Gastrocnemius medialis (tissue), 4 donors: Measurements from ENCODE around the gene VGLL4.
"Not testable (repeated sequence)": the region's sequence is repeated elsewhere in the genome, so short reads cannot be mapped to it uniquely, and the experiment has no call there.

Experiments
- POLR2A ChIP-seq, 2 donors: fragments of 450-650 bp; IDR thresholded peaks; one replicate each; pipeline ENCODE4 v1.6.1; 2017; ENCODE audit warnings: antibody characterized with exemption in 2 of 2, mild to moderate bottlenecking in 2 of 2, moderate library complexity in 2 of 2
- TF ChIP-seq, protein P1 (sequence below), 5 experiments: fragments of 450-650 bp in 3 of 5; fragments of 200-600 bp in 2 of 5; sonication (generic) in 2 of 5; IDR thresholded peaks in 4 of 5; conservative IDR thresholded peaks in 1 of 5; 1 replicate in 4 of 5; 2 replicates in 1 of 5; pipeline ENCODE4 v1.5.1; 2016 to 2019; ENCODE audit warnings: antibody characterized with exemption in 5 of 5, mild to moderate bottlenecking in 3 of 5, moderate library complexity in 3 of 5

GRCh38 chr3:11572660-11573059 lies 71.1 kb downstream of the VGLL4 start:
- TF ChIP-seq, protein P1, sequence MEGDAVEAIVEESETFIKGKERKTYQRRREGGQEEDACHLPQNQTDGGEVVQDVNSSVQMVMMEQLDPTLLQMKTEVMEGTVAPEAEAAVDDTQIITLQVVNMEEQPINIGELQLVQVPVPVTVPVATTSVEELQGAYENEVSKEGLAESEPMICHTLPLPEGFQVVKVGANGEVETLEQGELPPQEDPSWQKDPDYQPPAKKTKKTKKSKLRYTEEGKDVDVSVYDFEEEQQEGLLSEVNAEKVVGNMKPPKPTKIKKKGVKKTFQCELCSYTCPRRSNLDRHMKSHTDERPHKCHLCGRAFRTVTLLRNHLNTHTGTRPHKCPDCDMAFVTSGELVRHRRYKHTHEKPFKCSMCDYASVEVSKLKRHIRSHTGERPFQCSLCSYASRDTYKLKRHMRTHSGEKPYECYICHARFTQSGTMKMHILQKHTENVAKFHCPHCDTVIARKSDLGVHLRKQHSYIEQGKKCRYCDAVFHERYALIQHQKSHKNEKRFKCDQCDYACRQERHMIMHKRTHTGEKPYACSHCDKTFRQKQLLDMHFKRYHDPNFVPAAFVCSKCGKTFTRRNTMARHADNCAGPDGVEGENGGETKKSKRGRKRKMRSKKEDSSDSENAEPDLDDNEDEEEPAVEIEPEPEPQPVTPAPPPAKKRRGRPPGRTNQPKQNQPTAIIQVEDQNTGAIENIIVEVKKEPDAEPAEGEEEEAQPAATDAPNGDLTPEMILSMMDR (IDR thresholded peaks at IDR 0.05 in 4 of 5, conservative IDR thresholded peaks at IDR 0.05 in 1 of 5) = not testable (repeated sequence)
- TF ChIP-seq POLR2A (IDR thresholded peaks at IDR 0.05) = not testable (repeated sequence)
